G401.6 (cell line): ENCODE results near the gene LRIT2.
"Not testable (repeated sequence)": the region's sequence is repeated elsewhere in the genome, so short reads cannot be mapped to it uniquely, and the experiment has no call there.

Experiments used
- FAIRE-seq: peaks from 2 replicates; lab custom pipeline; 2012; peaks lifted over from hg19 to GRCh38; lab: Jason Lieb, UNC

LRIT2 gene

GRCh38 chr10:84180386-84180785, 45.0 kb downstream of the LRIT2 start:
- not testable (repeated sequence) for FAIRE-seq

GRCh38 chr10:84179059-84179710, 46.2 kb downstream of the LRIT2 start:
- no peak for FAIRE-seq

GRCh38 chr10:84178160-84178609, 47.2 kb downstream of the LRIT2 start:
- FAIRE-seq: no peak

GRCh38 chr10:84177541-84178141, 47.7 kb downstream of the LRIT2 start:
- no peak for FAIRE-seq

- no peak for FAIRE-seq
Measured at GRCh38 chr10:84176836-84177474, 48.4 kb downstream of the LRIT2 start.

- no peak for FAIRE-seq
Measured at GRCh38 chr10:84176351-84176750, 49.0 kb downstream of the LRIT2 start.

- FAIRE-seq: no peak
Measured at GRCh38 chr10:84175436-84175835, 49.9 kb downstream of the LRIT2 start.

GRCh38 chr10:84173501-84173929, 51.8 kb downstream of the LRIT2 start, which contains the start of gene GPR15LG:
TSS of gene GPR15LG (plus strand) at chr10:84173801. CDS start at chr10:84173852, 51 bp downstream.
- no peak for FAIRE-seq

- FAIRE-seq: no peak
Measured at GRCh38 chr10:84172467-84173356, 52.6 kb downstream of the LRIT2 start.

GRCh38 chr10:84171700-84172466, 53.5 kb downstream of the LRIT2 start:
- FAIRE-seq: not testable (repeated sequence)

- not testable (repeated sequence) for FAIRE-seq
Measured at GRCh38 chr10:84171237-84171636, 54.1 kb downstream of the LRIT2 start.
